ENCODE data around the gene ATP5F1D.

DNA sequence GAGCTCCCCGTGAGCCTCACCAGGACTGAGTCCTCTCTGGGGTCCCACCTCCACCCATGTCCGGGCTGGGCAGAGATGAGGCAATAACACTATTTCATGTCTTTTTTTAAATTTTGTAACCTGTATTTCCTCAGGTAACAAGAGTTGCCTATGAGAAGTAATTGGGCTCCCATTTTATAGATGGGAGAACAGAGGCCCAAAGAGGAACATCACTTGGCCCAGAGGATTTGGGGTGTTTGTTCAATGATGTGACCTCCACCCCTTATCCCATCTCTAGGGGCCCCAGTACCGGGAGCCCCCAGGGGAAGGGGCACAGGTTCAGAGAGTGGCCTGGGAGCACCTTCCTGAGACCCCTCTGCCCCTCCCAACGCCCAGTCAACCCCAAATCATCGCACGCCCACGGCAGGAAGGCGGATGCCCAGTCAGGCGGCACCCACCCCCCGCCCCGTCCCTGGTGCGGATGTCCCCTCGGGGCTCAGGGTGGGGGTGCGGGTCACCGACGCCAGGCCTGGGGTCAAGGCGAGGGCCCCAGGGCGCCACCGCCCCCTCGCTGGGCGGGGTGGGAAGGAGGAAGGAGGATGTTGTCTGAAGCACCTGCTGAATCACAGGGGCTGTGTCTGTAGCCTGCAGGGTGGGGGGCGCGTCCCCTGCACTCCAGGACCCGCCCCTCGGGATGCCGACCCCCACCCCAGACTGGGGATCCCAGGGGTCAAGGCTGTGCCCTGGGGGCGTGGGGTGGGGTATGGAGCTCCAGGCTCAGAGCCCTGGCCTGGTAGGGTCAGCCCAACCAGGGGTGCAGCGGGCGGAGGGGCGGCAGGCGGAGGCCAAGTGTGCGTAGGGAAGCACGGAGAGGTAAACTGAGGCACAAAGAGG, 18.6 kb downstream of the ATP5F1D start:
- TF ChIP-seq, protein P1, sequence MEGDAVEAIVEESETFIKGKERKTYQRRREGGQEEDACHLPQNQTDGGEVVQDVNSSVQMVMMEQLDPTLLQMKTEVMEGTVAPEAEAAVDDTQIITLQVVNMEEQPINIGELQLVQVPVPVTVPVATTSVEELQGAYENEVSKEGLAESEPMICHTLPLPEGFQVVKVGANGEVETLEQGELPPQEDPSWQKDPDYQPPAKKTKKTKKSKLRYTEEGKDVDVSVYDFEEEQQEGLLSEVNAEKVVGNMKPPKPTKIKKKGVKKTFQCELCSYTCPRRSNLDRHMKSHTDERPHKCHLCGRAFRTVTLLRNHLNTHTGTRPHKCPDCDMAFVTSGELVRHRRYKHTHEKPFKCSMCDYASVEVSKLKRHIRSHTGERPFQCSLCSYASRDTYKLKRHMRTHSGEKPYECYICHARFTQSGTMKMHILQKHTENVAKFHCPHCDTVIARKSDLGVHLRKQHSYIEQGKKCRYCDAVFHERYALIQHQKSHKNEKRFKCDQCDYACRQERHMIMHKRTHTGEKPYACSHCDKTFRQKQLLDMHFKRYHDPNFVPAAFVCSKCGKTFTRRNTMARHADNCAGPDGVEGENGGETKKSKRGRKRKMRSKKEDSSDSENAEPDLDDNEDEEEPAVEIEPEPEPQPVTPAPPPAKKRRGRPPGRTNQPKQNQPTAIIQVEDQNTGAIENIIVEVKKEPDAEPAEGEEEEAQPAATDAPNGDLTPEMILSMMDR (IDR thresholded peaks at IDR 0.05; ENCODE audit: extremely low read depth in 1 of 2, insufficient read depth in 1 of 2, low read depth in 1 of 2, low read length in 2 of 2): no peak
- TF ChIP-seq POLR2AphosphoS5 (IDR thresholded peaks at IDR 0.05; ENCODE audit: insufficient read depth, low read depth, low read length): no peak
- TF ChIP-seq, protein P2, sequence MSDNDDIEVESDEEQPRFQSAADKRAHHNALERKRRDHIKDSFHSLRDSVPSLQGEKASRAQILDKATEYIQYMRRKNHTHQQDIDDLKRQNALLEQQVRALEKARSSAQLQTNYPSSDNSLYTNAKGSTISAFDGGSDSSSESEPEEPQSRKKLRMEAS (IDR thresholded peaks at IDR 0.05; ENCODE audit: insufficient read depth, insufficient read length): no peak
- TF ChIP-seq EZH2 (IDR thresholded peaks at IDR 0.05; ENCODE audit: borderline replicate concordance, low read depth, low read length, severe bottlenecking): no peak
- no peak for TF ChIP-seq FOS (IDR thresholded peaks at IDR 0.05; ENCODE audit: borderline replicate concordance, insufficient read depth, low read length)

Data from endothelial cell of umbilical vein (primary cell).